HG02970 (cell line): ENCODE results near the gene DYRK1A.

Source experiments
- ATAC-seq: cut with Tn5 transposase; IDR thresholded peaks from one replicate; pipeline ENCODE4 v1.9.1; 2021; ENCODE audit warnings: mild to moderate bottlenecking, moderate library complexity, moderate number of reproducible peaks; ENCODE audit not compliant: unreplicated experiment, low FRiP score

DYRK1A gene

DNA sequence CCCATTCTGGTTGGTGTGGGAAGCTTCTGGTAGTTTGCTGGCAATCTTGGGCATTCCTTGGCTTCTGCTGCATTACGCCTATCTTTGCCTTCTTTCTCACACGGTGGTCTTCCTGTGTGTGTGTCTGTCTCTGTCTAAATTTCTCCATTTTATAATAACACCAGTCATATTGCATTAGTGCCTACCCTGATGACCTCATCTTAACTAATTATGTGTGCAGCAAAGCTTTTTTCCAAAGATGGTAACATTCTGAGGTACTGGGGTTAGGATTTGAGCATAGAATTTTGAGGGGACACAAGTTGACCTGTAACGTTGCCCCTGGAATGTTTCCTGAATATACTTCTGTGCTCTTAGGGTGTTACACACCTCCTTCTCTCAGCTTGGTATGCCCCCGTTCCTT, 77.1 kb downstream of the DYRK1A start:
- ATAC-seq: no peak

DNA sequence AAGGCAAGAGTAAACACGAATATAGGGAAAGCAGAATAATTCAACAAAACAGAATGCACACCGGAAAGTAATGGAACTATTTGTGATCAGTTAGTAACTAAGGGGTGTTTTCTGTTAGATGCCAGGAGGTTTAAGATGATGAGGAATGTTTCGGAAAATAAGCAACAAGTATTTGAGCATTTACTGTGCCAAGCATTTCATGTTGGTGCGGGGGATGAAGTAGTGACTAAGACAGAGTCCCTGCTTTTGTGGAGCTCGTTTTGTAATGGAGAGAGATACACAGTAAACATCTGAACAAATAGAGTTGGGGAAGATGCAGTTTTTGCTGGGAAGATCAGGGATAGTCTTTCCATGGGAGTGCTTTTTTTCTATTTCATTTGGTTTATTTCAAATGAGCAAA, 78.7 kb downstream of the DYRK1A start:
- no peak for ATAC-seq

DNA sequence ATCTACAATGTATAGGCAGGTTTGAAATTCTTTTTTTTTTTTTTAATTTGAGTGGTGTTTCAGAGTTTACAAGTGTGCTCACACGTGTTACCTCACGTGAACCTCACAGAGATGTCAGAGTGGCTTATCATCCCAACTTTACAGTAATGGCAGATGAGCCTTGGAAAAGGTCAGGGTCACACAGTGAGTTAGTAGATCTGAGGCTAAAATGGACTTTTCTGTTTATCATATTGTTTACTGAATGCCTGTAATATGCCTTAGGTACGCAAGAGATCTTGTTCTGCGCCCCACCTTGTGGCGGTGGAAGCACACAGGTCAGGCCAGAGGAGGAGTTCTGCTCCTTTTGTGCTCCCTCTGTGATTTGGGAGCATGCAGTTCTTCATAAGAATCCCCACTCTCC, 80.0 kb downstream of the DYRK1A start:
- no peak for ATAC-seq

DNA sequence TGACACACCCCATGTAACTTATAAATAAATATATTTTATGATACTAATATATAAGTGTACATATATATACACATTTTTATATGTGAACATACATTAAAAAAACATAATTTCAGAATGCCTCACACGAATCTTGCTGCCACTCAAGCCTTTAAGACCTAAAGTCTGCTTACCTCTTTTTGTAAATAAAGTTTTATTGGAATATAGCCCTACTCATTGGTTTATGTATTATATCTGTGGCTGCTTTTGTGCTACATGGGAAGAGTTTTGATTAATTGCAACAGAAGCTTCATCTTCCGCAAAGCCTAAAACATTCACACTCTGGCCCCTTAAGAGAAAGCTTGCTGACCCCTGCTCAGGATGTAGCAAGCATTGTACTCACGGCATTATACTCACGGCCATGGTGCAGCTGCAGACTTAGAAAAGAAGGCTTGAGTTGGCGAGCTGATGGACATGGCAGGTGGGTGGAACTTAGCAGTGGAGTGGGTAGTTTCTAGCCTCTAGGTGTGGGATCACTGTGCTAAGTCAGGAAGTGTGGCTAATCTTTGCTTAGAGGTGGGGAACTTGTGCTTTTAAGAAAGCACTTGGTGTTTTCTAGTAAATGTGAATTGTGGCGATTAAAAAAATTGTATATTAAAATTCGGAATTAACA, 80.8 kb downstream of the DYRK1A start:
- ATAC-seq: no peak

DNA sequence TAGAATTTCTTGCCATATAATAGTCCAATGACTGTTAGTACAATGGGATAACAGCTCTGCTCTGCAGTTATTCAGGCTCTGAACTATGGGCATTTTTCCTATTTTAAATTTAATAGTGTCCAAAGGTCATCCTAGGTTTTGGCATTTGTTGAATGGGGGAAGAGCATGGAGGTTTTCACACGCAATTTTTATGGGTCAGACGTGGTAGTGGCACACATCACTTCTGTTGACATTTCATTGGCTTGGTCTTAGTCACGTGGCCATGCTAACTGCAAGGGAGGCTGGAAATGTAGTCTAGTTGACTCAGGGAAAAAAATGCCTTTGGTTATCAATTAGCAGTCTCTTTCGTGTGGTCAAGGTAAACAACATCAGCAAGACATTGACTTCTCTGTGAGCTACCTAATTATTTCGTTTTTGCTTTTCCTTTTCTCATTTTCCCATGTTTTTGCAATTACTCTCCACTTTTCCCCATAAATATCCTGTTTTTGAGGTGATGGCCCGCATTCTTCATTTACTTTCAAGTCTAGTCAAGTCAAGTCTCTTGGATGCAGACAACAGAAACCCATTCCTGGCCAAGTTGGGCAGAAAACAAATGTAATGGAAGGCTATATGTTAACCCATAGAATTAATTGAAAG, 82.8 kb downstream of the DYRK1A start:
- ATAC-seq: no peak

DNA sequence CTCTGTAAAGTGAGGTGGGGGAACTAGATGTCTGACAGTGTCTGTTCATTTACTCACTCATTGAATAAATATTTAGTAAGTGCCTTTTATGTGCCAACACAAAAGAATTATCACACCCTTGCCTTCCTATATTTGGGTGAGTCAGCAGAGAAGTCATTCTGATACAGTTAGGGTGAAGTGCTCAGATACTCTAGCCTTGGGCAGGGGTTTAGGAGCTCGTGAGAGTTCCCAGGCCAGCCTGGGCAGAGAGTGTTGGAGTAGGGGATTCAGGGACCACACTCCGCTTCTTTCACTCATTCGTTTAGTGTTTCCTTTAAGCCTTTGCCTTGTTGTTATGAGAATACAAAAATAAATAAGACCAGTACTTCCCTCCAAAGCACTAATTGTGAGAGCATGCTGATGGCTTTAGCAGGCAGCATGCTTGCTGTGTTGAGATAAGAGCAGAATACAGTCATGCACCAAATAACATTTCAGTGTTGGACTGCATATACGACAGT, 83.9 kb downstream of the DYRK1A start:
- no peak for ATAC-seq

GRCh38 chr21:37451446-37451845, 84.9 kb downstream of the DYRK1A start:
- ATAC-seq: no peak

GRCh38 chr21:37452227-37452626, 85.7 kb downstream of the DYRK1A start:
- ATAC-seq: no peak

DNA sequence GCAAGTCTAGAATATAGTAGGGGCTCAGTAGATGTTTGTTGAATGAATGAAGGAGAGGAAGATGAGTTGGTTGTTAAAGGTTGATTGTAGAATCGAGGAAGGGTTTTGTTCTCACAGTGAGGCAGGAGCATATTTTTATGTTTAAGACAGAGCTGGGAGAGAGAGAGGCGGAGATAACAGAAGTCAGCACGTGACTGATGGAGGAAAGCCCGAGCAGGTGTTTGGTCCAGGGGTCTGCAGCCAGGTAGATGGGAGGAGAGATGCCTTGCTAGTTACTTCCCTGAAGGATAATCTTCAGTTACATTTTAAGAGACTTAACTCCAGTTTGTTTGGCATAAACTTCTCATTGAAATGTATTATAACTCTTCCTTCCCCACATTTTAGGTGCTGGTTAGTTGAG, 86.8 kb downstream of the DYRK1A start:
- no peak for ATAC-seq

DNA sequence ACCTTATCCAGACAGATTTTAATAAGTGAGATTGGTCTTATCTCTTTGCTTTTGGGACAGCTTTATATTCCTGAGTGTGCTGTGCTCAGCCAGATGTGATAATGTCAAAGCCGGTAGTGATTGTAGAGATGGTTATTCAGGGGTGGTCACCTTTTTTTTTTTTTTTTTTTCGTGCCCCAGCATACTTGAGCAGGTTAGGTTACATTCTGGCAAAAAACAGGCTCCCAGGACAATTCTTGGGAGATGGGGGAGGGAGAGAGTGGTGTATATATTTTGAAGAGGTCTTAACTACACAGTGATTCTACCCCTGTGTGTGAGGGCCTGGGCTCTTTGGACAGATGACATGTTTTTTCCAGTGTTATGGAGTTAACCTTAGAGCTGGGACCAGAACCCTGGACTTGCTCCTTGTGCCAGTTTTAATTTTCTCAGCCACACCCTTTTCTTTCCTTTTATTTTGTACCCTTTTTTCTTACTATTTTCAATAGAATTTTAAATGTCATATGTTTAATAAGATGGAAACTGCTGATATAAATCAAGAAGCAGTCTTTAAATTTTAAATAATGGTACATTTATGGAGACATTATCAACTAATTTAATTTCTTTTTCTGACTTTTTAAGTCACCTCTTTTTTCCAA, 88.4 kb downstream of the DYRK1A start:
- no peak for ATAC-seq

DNA sequence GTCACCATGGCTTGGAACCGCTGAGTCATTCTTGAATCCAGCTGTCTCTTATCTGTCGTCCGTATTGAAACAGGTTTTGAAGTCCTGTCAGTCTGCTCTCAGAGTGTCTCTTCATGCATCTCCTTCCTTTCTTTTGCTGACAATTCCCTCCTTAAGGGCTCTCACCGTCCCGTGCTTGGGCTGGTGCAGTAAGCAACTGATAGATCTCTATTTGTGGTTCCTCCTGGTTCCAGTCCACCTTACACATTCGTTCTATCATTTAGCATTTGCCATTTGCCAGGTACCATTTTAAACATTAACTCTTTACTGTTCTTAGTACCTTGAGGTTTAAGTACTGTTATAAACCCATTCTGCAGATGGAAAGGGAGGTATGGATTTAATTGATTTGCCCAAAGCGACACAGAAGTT, 88.9 kb downstream of the DYRK1A start:
- ATAC-seq: no peak

DNA sequence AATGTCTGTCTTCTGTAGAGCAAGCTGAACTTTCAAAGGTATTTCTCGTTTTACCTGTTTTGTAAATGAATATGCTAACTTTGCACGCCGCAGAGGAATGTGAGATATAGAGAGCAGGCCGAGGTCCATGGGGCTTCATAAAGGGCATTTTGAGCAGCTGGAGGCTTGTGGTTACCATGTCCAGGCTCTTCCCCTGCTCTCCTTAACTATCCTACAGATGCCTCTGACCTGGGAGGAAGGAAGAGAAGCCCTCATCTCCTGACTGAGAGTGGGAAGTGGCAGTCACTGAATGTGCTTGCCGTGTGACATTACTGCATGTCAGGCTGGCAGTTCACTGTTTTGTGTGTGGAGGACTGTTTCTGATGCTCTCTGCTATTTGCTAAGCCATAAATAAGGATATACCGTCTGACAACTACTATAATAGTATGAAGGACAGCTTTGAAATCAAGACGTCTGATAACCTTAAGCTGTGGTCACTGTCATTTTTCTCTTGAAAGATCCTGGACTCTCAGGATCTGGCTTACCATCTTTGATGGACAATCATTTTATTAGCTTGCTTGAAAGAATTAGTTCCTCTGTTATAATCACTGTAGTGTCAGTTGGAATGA, 92.2 kb downstream of the DYRK1A start:
- ATAC-seq: no peak

DNA sequence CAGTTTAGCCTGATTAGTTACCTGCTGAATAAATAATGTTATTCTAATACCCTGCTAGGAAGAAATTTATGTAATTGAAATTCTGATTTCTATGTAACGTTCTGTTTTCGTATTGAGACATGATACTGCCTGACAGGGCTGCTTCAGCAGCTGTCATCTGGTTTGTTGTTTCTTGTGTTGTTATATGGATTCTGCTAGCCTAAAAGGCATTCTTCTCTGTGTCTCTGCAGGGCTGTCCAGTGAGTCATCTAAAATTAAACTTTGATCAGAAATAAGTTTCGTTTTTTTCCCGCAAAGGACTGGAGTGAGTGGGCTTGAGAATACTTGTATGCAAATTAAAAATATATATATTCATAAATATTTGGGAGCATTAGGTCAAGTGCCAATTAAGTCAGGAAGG, 93.0 kb downstream of the DYRK1A start:
- ATAC-seq: no peak

GRCh38 chr21:37460196-37460595, 93.6 kb downstream of the DYRK1A start:
- ATAC-seq: no peak

DNA sequence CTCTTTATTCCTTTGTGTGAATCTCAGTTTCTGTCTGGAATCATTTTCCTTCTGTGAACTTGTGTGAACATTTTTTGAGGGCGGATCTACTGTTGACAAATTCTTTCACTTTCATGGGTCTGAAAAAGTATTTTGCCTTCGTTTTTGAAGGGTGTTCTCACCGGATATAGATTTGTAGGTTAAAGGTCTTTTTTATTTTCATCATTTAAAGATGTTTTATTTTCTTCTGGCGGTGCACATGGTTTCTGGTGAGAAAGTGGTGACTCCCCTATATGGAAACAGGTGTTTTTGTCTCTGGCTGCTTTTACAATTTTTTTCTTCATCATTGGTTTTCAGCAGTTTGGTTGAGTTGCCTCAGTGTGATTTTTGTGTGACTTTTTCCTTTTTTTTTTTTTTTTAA, 94.9 kb downstream of the DYRK1A start:
- no peak for ATAC-seq

DNA sequence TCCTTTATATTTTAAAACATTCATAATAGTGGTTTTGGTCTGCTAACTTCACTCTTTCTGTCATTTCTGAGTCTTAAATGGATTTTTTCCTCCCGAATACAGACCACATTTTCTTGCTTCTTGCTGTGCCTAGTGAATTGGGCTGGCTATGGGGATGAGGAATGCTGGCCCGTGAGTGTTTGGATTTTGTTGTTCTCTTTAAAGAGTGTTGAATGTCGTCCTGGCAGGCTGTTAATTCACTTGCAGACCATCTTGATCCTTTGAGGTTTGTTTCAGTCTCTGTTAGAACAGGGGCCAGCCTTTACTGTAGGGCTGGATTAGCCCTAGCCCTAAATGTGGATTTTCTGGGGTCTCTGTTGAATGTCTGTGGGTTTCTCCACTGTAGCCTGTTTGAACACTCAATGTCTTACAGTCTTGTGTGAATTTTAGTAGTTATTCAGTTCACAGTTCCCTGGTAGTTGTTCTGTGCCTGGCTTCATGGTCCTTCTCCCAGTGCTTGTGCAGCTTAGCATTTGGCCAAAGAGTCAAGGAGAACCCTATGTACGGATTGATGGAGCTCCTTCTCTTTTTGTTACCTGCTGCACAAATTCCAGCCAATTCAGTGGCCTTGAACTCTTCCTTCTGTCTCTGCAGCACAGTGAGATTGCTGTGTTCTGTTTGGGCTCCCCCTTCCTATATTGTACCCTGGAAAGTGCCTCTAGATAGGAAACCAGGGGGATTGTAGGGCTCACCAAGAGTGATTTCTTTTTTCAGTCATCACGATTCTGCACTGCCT, 95.7 kb downstream of the DYRK1A start:
- ATAC-seq: no peak

DNA sequence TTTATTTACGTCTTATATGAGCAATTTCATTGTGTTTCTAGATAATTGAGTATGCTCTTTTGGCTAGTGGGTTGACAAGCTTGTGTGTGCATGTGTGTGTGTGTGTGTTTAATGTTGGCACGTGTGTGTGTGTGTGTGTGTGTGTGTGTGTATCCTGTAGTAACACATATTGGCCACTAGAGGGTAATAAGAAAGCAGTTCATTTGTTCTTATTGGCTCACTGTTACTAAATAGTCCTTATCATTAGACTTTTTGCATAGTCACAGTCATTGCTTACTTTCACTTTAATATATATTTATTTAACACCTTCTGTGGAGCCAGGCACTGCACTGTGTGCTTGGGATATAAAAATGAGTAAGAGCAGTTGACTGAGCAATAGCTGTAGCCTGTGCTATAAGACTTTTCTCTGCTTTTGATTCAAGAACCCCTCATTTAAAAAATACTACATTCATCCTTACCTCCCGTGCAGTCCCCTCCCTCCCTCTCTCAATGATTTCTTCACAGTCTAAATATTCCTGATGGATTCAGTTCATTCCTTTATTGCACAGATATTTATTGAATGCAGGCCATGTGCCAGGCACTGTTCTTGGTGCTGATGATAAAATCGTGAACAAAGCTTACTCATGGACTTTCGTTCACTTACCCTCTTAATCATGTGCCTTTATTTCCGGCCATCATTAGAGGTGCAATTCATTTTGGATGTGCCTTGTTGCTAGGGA, 96.7 kb downstream of the DYRK1A start:
- ATAC-seq: no peak

- ATAC-seq: no peak
These were observed 100.5 kb downstream of the DYRK1A start for GRCh38 chr21:37467082-37467481.

- no peak for ATAC-seq
These were observed 102.3 kb downstream of the DYRK1A start for GRCh38 chr21:37468909-37469308.

DNA sequence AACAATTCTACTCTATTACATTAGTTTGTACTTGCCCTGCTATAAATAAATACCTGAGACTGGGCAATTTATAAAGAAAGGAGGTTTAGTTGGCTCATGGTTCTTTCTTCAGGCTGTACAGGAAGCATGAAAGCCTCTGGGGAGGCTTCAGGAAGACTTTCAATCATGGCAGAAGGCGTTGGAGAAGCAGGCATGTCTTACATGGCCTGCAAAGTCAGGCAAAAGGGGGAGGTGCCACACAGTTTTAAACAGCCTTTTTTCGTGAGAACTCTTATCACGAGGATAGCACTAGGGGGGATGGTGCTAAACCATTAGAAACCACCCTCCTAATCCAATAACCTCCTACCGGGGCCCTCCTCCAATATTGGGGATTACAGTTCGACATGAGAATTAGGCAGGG, 102.9 kb downstream of the DYRK1A start:
- ATAC-seq: no peak
